Panc1 (cell line): ENCODE measurements around the gene ACTR8. TPM values are rescaled to one million over a fixed set of nuclear protein-coding genes. Genes with fewer than 3 reads are reported as not detected.

Experiments used
- ATAC-seq: fragments of 200-7000 bp; cut with Tn5 transposase; 2 replicates; pipeline ENCODE4 v1.9.1; 2020; ENCODE audit warnings: mild to moderate bottlenecking, moderate library complexity
- BruUV-seq: library from RNA; stranded (reverse); fragments of 400-500 nt; replicated peaks from 2 replicates; lab custom pipeline; 2021; lab: Mats Ljungman, UMichigan
- CTCF ChIA-PET: fragments of 300-600 bp; sonication (Branson Sonifier 250); formaldehyde crosslinking; loops from one replicate; lab custom pipeline; 2022; ENCODE audit warnings: antibody characterized with exemption; lab: Charles Lee
- POLR2A ChIA-PET: fragments of 300-600 bp; sonication (Branson Sonifier 250); formaldehyde crosslinking; loops from one replicate; lab custom pipeline; 2022; ENCODE audit warnings: antibody characterized with exemption; lab: Charles Lee
- DNase-seq: peaks from one replicate; pipeline ENCODE4 v3.0.0-alpha.2; 2010; ENCODE audit warnings: low read depth, low spot score
- H3K27ac ChIP-seq: 2 replicates; pipeline ENCODE4 v1.5.1; 2011; ENCODE audit warnings: mild to moderate bottlenecking, low read length, inconsistent platforms
- H3K27me3 ChIP-seq: fragments of 200-500 bp; sonication (Bioruptor generic); 2 replicates; pipeline ENCODE4 v1.6.0; 2014; ENCODE audit warnings: low read length, inconsistent platforms; ENCODE audit not compliant: control insufficient read depth, insufficient read depth
- H3K36me3 ChIP-seq: fragments of 200-500 bp; sonication (Bioruptor generic); 2 replicates; pipeline ENCODE4 v1.5.1; 2014; ENCODE audit warnings: inconsistent platforms, mild to moderate bottlenecking, low read length, moderate library complexity; ENCODE audit not compliant: control insufficient read depth, insufficient read depth
- H3K4me1 ChIP-seq: 2 replicates; pipeline ENCODE4 v1.5.1; 2011; ENCODE audit warnings: inconsistent platforms, mild to moderate bottlenecking, low read length, moderate library complexity; ENCODE audit not compliant: control insufficient read depth, insufficient read depth
- H3K4me3 ChIP-seq, 2 experiments: 2 replicates each; pipeline ENCODE4 v1.5.1; 2011 to 2012; ENCODE audit warnings: low read depth in 2 of 2, low read length in 2 of 2, mild to moderate bottlenecking in 2 of 2, inconsistent platforms in 1 of 2, moderate library complexity in 1 of 2
- H3K9me3 ChIP-seq: fragments of 200-500 bp; sonication (Bioruptor generic); 2 replicates; pipeline ENCODE4 v1.5.1; 2014; ENCODE audit warnings: low read depth, mild to moderate bottlenecking, inconsistent platforms, low read length, moderate library complexity; ENCODE audit not compliant: control insufficient read depth, insufficient read depth
- POLR2AphosphoS5 ChIP-seq: IDR thresholded peaks from 2 replicates; pipeline ENCODE4 v1.6.1; 2012; ENCODE audit warnings: mild to moderate bottlenecking, low read depth, low read length, moderate library complexity
- SIN3A ChIP-seq: IDR thresholded peaks from 2 replicates; pipeline ENCODE4 v1.6.1; 2012; ENCODE audit warnings: low read depth, mild to moderate bottlenecking, low read length, moderate library complexity, borderline replicate concordance; ENCODE audit not compliant: insufficient read depth
- TCF7L2 ChIP-seq: IDR thresholded peaks from 2 replicates; pipeline ENCODE4 v1.6.1; 2011; ENCODE audit warnings: mild to moderate bottlenecking, low read depth, low read length, inconsistent platforms
- in situ Hi-C: cut with HindIII; loops from 2 replicates; pipeline ENCODE4 v1.10.0; 2016; ENCODE audit warnings: low sequenced_read_pairs, low pct_unique_long_range_greater_than_20kb
- intact Hi-C: fragments of 100-400 bp; cut with micrococcal nuclease; formaldehyde crosslinking; loops from one replicate; pipeline ENCODE4 v1.10.0; 2022; ENCODE audit not compliant: unreplicated experiment
- total RNA-seq: library from RNA; stranded (reverse); gene quantifications from one replicate; pipeline ENCODE4 v1.2.1, GENCODE V29; 2021; ENCODE audit not compliant: unreplicated experiment
- TF ChIP-seq, protein P1 (sequence below): fragments of 450-650 bp; IDR thresholded peaks from 2 replicates; pipeline ENCODE4 v1.5.1; 2017; ENCODE audit warnings: mild to moderate bottlenecking
- TF ChIP-seq, protein P2 (sequence below), 2 experiments: IDR thresholded peaks; 2 replicates each; pipeline ENCODE4 v1.6.1; 2011 to 2012; ENCODE audit warnings: low read depth in 2 of 2, control low read depth in 1 of 2, low read length in 1 of 2, mild to moderate bottlenecking in 1 of 2, moderate library complexity in 1 of 2; ENCODE audit not compliant: insufficient read depth in 1 of 2

ACTR8 gene
- total RNA-seq, 1 experiment from 2014 or later, result 26.2 TPM

DNA sequence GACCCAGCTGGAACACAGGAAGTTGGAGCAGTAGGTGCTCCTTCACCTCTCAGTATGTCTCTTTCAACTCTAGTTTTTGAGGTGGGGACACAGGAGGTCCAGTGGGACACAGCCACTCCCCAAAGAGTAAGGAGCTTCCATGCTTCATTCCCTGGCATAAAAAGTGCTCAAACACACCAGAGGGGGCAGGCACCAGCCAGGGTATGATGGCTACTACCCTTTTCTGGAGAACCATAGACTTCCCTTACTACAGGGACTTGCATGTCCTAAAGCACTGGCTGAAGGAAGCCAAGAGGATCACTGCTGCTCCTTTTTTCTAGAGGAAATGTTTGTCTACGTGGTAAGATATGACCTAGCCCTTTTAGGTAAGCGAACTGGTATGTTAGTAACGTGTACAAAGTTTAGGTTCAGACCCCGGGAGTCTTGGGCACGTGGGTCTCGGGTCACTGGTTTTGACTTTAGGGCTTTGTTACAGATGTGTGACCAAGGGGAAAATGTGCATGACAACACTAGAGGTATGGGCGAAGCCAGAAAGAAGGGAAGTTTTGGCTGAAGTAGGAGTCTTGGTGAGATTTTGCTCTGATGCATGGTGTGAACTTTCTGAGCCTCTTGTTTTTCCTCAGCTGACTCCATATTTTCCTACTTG is 23.7 kb downstream of the ACTR8 start:
- ChIA-PET CTCF (no interaction called here), POLR2A (no interaction called here)
- TF ChIP-seq TCF7L2, result no peak
- no peak for TF ChIP-seq POLR2AphosphoS5
- TF ChIP-seq, protein P1, sequence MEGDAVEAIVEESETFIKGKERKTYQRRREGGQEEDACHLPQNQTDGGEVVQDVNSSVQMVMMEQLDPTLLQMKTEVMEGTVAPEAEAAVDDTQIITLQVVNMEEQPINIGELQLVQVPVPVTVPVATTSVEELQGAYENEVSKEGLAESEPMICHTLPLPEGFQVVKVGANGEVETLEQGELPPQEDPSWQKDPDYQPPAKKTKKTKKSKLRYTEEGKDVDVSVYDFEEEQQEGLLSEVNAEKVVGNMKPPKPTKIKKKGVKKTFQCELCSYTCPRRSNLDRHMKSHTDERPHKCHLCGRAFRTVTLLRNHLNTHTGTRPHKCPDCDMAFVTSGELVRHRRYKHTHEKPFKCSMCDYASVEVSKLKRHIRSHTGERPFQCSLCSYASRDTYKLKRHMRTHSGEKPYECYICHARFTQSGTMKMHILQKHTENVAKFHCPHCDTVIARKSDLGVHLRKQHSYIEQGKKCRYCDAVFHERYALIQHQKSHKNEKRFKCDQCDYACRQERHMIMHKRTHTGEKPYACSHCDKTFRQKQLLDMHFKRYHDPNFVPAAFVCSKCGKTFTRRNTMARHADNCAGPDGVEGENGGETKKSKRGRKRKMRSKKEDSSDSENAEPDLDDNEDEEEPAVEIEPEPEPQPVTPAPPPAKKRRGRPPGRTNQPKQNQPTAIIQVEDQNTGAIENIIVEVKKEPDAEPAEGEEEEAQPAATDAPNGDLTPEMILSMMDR, result no peak
- no peak for TF ChIP-seq SIN3A
- TF ChIP-seq, protein P2, sequence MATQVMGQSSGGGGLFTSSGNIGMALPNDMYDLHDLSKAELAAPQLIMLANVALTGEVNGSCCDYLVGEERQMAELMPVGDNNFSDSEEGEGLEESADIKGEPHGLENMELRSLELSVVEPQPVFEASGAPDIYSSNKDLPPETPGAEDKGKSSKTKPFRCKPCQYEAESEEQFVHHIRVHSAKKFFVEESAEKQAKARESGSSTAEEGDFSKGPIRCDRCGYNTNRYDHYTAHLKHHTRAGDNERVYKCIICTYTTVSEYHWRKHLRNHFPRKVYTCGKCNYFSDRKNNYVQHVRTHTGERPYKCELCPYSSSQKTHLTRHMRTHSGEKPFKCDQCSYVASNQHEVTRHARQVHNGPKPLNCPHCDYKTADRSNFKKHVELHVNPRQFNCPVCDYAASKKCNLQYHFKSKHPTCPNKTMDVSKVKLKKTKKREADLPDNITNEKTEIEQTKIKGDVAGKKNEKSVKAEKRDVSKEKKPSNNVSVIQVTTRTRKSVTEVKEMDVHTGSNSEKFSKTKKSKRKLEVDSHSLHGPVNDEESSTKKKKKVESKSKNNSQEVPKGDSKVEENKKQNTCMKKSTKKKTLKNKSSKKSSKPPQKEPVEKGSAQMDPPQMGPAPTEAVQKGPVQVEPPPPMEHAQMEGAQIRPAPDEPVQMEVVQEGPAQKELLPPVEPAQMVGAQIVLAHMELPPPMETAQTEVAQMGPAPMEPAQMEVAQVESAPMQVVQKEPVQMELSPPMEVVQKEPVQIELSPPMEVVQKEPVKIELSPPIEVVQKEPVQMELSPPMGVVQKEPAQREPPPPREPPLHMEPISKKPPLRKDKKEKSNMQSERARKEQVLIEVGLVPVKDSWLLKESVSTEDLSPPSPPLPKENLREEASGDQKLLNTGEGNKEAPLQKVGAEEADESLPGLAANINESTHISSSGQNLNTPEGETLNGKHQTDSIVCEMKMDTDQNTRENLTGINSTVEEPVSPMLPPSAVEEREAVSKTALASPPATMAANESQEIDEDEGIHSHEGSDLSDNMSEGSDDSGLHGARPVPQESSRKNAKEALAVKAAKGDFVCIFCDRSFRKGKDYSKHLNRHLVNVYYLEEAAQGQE (IDR thresholded peaks at IDR 0.05; ENCODE audit: insufficient read depth in 1 of 2, low read depth in 2 of 2, low read length in 1 of 2), result no peak
- Histone ChIP-seq H3K27ac (no peak overlapping the region), H3K36me3 (peaks cover 8% of the 10 kb centered on the region; the same call in 1 of the 2 replicates), H3K27me3 (no peaks in the 10 kb centered on the region), H3K4me1 (no peaks in the 10 kb centered on the region), H3K4me3 (no peak overlapping the region), H3K9me3 (no peaks in the 10 kb centered on the region)
- intact Hi-C loops, result no loop called here
- no peak for DNase-seq
- BruUV-seq, result no TSS peak
- in situ Hi-C loops, result no loop called here
- no peak for ATAC-seq

DNA sequence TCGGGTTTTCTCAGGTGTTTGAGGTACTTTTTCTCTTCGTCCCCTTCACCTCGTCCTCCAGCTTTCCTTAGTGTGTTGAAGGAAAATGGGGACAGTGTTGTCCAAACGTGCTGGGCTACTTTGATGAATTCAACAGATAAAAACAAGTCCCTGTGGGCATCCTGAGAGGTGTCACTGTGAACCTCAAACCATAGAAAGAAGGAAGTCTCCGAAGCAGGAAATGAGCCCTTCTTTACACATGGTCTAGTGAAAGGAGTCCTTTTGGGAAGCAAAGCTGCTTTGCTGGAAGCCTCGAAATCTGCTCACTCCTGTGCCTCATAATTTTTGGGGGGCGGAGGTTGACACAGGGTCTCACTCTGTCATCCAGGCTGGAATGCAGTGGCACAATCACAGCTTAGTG is 25.0 kb downstream of the ACTR8 start:
- Histone ChIP-seq H3K27me3 (no peaks in the 10 kb centered on the region), H3K36me3 (peaks cover 8% of the 10 kb centered on the region; the same call in 1 of the 2 replicates), H3K9me3 (no peaks in the 10 kb centered on the region), H3K4me1 (no peaks in the 10 kb centered on the region), H3K27ac (no peak overlapping the region), H3K4me3 (no peak overlapping the region)
- in situ Hi-C loops (no loop called here), intact Hi-C loops (no loop called here)
- ChIA-PET POLR2A (no interaction called here), CTCF (no interaction called here)
- no peak for TF ChIP-seq SIN3A
- no peak for TF ChIP-seq TCF7L2
- no TSS peak for BruUV-seq
- no peak for ATAC-seq
- no peak for DNase-seq

DNA sequence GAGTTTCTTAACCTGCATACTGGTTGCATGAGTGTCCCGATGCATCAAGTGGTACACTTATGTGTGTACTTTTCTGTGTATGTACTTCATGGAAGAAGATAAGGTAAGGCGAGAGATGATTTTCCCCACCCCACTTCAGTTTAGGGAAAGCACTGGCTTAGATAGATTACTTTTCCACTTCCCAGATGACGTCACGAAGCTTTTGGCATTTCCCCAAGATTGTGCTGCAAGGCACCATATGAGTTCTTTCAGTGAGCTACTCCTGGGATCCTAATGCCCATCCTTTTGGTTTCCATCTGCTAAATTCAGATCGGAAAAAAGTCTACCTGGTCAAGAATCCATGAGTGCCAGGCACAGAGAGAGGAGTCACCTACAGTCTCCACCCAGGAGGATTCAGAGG is 31.1 kb downstream of the ACTR8 start:
- ChIA-PET POLR2A (no interaction called here), CTCF (no interaction called here)
- Histone ChIP-seq H3K4me3 (no peak overlapping the region), H3K27me3 (no peaks in the 10 kb centered on the region), H3K9me3 (no peaks in the 10 kb centered on the region), H3K4me1 (peaks cover 12% of the 10 kb centered on the region; the same call in 1 of the 2 replicates), H3K36me3 (no peaks in the 10 kb centered on the region), H3K27ac (no peak overlapping the region)
- intact Hi-C loops (no loop called here), in situ Hi-C loops (no loop called here)
- TF ChIP-seq POLR2AphosphoS5, result no peak
- ATAC-seq (no peak), DNase-seq (no peak)
- BruUV-seq, result no TSS peak
